WI38 (cell line): Measurements from ENCODE around the gene TRDN.
"Not testable (repeated sequence)": the region's sequence is repeated elsewhere in the genome, so short reads cannot be mapped to it uniquely, and the experiment has no call there.

Experiments
- H3K4me3 ChIP-seq: 2 replicates; pipeline ENCODE4 v1.5.1; 2011; ENCODE audit warnings: low read depth, mild to moderate bottlenecking, control low read depth, low read length
- TF ChIP-seq, protein P1 (sequence below): IDR thresholded peaks from 2 replicates; pipeline ENCODE4 v1.5.1; 2012; ENCODE audit warnings: low read depth, mild to moderate bottlenecking, control low read depth, low read length

The TRDN gene

GRCh38 chr6:123333000-123333756 lies 303.6 kb downstream of the TRDN start:
- TF ChIP-seq, protein P1, sequence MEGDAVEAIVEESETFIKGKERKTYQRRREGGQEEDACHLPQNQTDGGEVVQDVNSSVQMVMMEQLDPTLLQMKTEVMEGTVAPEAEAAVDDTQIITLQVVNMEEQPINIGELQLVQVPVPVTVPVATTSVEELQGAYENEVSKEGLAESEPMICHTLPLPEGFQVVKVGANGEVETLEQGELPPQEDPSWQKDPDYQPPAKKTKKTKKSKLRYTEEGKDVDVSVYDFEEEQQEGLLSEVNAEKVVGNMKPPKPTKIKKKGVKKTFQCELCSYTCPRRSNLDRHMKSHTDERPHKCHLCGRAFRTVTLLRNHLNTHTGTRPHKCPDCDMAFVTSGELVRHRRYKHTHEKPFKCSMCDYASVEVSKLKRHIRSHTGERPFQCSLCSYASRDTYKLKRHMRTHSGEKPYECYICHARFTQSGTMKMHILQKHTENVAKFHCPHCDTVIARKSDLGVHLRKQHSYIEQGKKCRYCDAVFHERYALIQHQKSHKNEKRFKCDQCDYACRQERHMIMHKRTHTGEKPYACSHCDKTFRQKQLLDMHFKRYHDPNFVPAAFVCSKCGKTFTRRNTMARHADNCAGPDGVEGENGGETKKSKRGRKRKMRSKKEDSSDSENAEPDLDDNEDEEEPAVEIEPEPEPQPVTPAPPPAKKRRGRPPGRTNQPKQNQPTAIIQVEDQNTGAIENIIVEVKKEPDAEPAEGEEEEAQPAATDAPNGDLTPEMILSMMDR = no peak
- H3K4me3 ChIP-seq = no peak overlapping the region

DNA sequence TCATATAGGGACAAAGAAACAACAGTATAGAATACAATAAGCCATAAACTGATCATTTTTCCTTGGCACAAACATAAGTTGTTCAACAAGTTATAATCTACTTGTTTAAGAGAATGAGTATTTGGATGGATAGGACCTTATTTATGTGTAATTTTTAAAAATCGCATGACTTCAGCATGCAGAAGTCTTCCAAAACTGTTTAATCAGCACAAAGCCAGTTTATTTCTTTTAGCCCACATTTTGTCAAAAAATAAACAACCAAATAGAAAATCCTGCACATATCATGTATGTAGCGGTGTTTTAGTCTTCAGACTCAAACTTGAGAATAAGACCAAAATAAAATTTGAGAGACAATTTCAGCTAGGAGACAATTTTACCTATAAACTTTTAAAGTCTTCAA lies 304.7 kb downstream of the TRDN start:
- no peak overlapping the region for H3K4me3 ChIP-seq

DNA sequence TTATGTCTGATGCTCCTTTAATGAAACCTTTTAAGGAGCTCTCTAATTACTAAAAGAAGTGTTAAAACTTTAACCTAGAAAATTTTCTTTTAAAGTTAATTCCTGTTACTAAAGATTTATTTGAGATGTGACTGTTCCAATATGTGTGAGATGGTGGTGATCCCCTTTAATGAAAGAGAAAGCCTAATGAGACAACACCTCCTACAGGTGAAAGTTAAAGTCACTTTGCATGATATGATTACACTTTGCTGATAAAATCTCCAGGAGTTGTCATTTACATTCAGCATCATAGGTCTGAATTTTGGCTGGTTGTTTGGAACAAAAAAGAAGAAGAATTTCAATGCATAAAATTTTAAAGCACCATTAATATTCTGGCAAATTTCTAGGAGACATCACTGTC lies 307.4 kb downstream of the TRDN start:
- H3K4me3 ChIP-seq = no peak overlapping the region
- TF ChIP-seq, protein P1 = no peak

More for the DNA sequence above, 304.7 kb downstream of the TRDN start:
- TF ChIP-seq, protein P1 = no peak

- H3K4me3 ChIP-seq = no peak overlapping the region
- TF ChIP-seq, protein P1 = no peak
Measured at GRCh38 chr6:123323452-123324329, 313.1 kb downstream of the TRDN start.

DNA sequence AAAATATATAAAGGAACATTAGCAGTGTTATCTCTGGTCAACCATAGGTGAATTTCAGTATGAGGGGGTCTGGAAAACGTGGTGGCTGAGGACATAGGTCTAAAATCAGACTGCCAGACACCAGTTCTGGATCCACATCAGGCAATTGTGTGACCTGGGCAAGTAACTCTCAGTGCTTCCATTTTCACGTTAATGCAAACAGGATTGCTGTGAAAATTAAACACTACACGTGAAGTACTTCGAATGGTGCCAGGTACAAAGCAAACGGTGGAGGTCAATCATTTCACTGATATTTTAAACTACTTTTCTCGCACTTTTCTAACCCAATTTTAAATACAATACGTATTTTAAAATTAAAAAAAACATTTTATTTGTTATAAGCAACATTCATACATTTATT lies 315.7 kb downstream of the TRDN start:
- TF ChIP-seq, protein P1 = no peak
- H3K4me3 ChIP-seq = no peak overlapping the region

DNA sequence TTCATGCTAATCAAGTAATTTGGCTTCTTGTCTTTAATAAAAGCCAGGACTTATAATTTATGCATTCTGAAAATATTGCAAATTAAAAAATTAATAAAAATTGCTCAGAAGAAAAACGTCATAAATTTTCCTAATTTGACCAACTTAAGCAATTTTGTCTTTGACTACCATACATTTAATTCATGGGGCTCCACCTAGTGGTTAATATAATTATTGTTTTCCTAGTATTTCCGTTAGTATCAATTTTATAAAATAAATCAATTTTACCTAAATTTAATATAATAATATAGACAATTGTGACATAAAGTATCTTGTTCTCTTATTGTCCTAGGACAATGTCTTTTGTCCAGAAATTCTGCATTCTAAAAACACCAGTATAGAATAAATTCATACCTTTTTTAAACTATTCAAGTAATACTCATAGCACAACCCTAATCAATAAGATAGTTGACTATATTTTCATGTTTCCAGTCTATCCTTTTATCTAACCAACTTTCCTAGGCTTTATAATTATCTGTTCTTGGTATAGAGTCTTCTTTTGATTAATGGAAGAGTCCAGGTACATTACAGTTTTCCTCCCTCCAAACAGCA lies 319.9 kb downstream of the TRDN start:
- H3K4me3 ChIP-seq = no peak overlapping the region
- TF ChIP-seq, protein P1 = no peak

DNA sequence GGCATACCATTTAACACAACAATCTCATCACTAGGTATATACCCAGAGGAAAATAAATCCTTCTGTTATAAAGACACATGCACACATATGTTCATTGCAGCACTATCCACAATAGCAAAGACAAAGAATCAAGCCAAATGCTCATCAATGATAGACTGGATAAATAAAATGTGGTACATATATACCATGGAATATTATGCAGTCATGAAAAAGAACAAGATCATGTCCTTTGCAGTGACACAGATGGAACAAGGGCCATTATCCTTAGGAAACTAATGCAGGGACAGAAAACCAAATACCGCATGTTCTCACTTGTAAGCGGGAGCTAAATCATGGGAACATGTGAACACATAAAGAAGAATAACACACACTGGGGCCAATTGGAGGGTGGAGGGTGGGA lies 322.3 kb downstream of the TRDN start:
- not testable (repeated sequence) for H3K4me3 ChIP-seq
